Endothelial cell of umbilical vein (primary cell): ENCODE data around the gene MICAL3. TPM values are rescaled to one million over a fixed set of nuclear protein-coding genes. Genes with fewer than 3 reads are reported as not detected.

Experiments
- BruUV-seq: library from RNA; stranded (reverse); fragments of 400-500 nt; replicated peaks from 2 replicates; lab custom pipeline; 2021; lab: Mats Ljungman, UMichigan
- CTCF ChIA-PET: fragments of 300-600, 350-600 bp; sonication (Branson Sonifier 250); formaldehyde crosslinking; loops from one replicate; lab custom pipeline; 2021; ENCODE audit warnings: antibody characterized with exemption, inconsistent platforms; lab: Charles Lee
- POLR2A ChIA-PET: fragments of 300-600, 350-600 bp; sonication (Branson Sonifier 250); formaldehyde crosslinking; loops from one replicate; lab custom pipeline; 2021; ENCODE audit warnings: antibody characterized with exemption, inconsistent platforms; lab: Charles Lee
- DNase-seq: peaks from one replicate; pipeline ENCODE4 v3.0.0-alpha.2; 2011; ENCODE audit warnings: low read depth, low spot score
- FAIRE-seq: peaks from 2 replicates; lab custom pipeline; 2011; peaks lifted over from hg19 to GRCh38; lab: Jason Lieb, UNC
- H2AFZ ChIP-seq: 2 replicates; pipeline ENCODE4 v1.6.0; 2012; ENCODE audit warnings: low read depth, low read length, control low read depth, inconsistent platforms
- H3K27ac ChIP-seq: 2 replicates; pipeline ENCODE4 v1.5.1; 2011; ENCODE audit warnings: low read depth, mild to moderate bottlenecking, control low read depth, low read length, moderate library complexity; ENCODE audit not compliant: insufficient read depth
- H3K27me3 ChIP-seq, 2 experiments: 2 replicates each; pipeline versions ENCODE4 v1.6.0 to v1.6.1; 2011; ENCODE audit warnings: low read length in 2 of 2, mixed read lengths in 1 of 2; ENCODE audit not compliant: control insufficient read depth in 2 of 2, insufficient read depth in 2 of 2
- H3K36me3 ChIP-seq, 2 experiments: 2 replicates in 1 of 2; 3 replicates in 1 of 2; pipeline ENCODE4 v1.5.1; 2011; ENCODE audit warnings: low read length in 2 of 2, mild to moderate bottlenecking in 1 of 2, moderate library complexity in 1 of 2; ENCODE audit not compliant: control insufficient read depth in 2 of 2, insufficient read depth in 2 of 2; ENCODE audit errors: extremely low read depth in 1 of 2
- H3K4me1 ChIP-seq: 3 replicates; pipeline ENCODE4 v1.5.1; 2011; ENCODE audit warnings: mild to moderate bottlenecking, low read length; ENCODE audit not compliant: control insufficient read depth, insufficient read depth; ENCODE audit errors: extremely low read depth
- H3K4me2 ChIP-seq: 2 replicates; pipeline ENCODE4 v1.6.1; 2011; ENCODE audit warnings: low read length, control low read depth, mixed read lengths; ENCODE audit not compliant: insufficient read depth
- H3K4me3 ChIP-seq, 3 experiments: fragments of 200-600 bp in 1 of 3; sonication (generic), shearing (Covaris generic) in 1 of 3; replicated peaks in 1 of 3; 2 replicates each; pipeline ENCODE4 v1.5.1; 2011 to 2016; ENCODE audit warnings: control low read depth in 3 of 3, low read length in 3 of 3, mild to moderate bottlenecking in 2 of 3, inconsistent platforms in 1 of 3, low read depth in 1 of 3, moderate library complexity in 1 of 3; ENCODE audit not compliant: insufficient read depth in 1 of 3
- H3K79me2 ChIP-seq: 2 replicates; pipeline ENCODE4 v1.6.0; 2012; ENCODE audit warnings: low read length, inconsistent platforms; ENCODE audit not compliant: control insufficient read depth, insufficient read depth
- H3K9ac ChIP-seq: replicated peaks from 2 replicates; pipeline ENCODE3; 2011; ENCODE audit warnings: low read length, control low read depth; ENCODE audit not compliant: insufficient read depth; ENCODE audit errors: extremely low read depth
- H3K9me1 ChIP-seq: replicated peaks from 3 replicates; pipeline ENCODE4 v1.6.0; 2011; ENCODE audit warnings: mild to moderate bottlenecking, low read length; ENCODE audit not compliant: control insufficient read depth, insufficient read depth; ENCODE audit errors: extremely low read depth
- H3K9me3 ChIP-seq: replicated peaks from 2 replicates; pipeline ENCODE4 v1.5.1; 2012; ENCODE audit warnings: low read length, inconsistent platforms; ENCODE audit not compliant: control insufficient read depth, insufficient read depth
- H4K20me1 ChIP-seq: replicated peaks from 2 replicates; pipeline ENCODE3; 2011; ENCODE audit warnings: mild to moderate bottlenecking, low read length; ENCODE audit not compliant: control insufficient read depth, insufficient read depth; ENCODE audit errors: extremely low read depth
- EZH2 ChIP-seq: IDR thresholded peaks from 2 replicates; pipeline ENCODE4 v1.6.1; 2012; ENCODE audit warnings: borderline replicate concordance, low read depth, mild to moderate bottlenecking, moderate library complexity, low read length, inconsistent platforms; ENCODE audit not compliant: severe bottlenecking
- FOS ChIP-seq: IDR thresholded peaks from 2 replicates; pipeline ENCODE4 v1.6.1; 2011; ENCODE audit warnings: mild to moderate bottlenecking, low read length, moderate library complexity, borderline replicate concordance; ENCODE audit not compliant: insufficient read depth
- GATA2 ChIP-seq: IDR thresholded peaks from 2 replicates; pipeline ENCODE4 v1.7.0; 2011; ENCODE audit warnings: low read depth, mild to moderate bottlenecking, moderate library complexity, mixed read lengths, low read length; ENCODE audit not compliant: insufficient read length, insufficient read depth
- JUN ChIP-seq: IDR thresholded peaks from 2 replicates; pipeline ENCODE4 v1.6.1; 2011; ENCODE audit warnings: borderline replicate concordance, low read depth; ENCODE audit not compliant: insufficient read length, insufficient read depth
- MYC ChIP-seq: IDR thresholded peaks from one replicate; pipeline ENCODE4 v1.6.1; 2011; ENCODE audit warnings: mild to moderate bottlenecking, low read depth, low read length
- POLR2A ChIP-seq: IDR thresholded peaks from 2 replicates; pipeline ENCODE4 v1.6.1; 2012; ENCODE audit warnings: low read depth, mild to moderate bottlenecking, control low read depth, low read length
- POLR2AphosphoS5 ChIP-seq: IDR thresholded peaks from 2 replicates; pipeline ENCODE4 v1.6.1; 2012; ENCODE audit warnings: low read depth, mild to moderate bottlenecking, control low read depth, low read length, moderate library complexity; ENCODE audit not compliant: insufficient read depth
- dilution Hi-C: fragments of 300-500 bp; cut with MboI; formaldehyde crosslinking; loops from one replicate; pipeline ENCODE4 v1.15.0; 2019; ENCODE audit warnings: low sequenced_read_pairs; ENCODE audit not compliant: extremely low pct_ligation_motif_present
- intact Hi-C: fragments of 100-400 bp; cut with micrococcal nuclease; formaldehyde crosslinking; loops from one replicate; pipeline ENCODE4 v1.10.0; 2022
- polyA plus RNA-seq, 4 experiments: library from polyadenylated mRNA; depleted of rRNA in 3 of 4; stranded (reverse) in 3 of 4; unstranded in 1 of 4; fragments of >200 nt; gene quantifications; 2 replicates each; pipeline versions ENCODE4 v1.2.1 to v1.2.3, GENCODE V29; 2011 to 2012; ENCODE audit warnings: missing spikeins in 1 of 4
- total RNA-seq: library from RNA; stranded (reverse); gene quantifications from 2 replicates; pipeline ENCODE4 v1.2.3, GENCODE V29; 2021
- TF ChIP-seq, protein P1 (sequence below): IDR thresholded peaks from 2 replicates; pipeline ENCODE4 v1.6.1; 2011; ENCODE audit not compliant: insufficient read depth, insufficient read length
- TF ChIP-seq, protein P2 (sequence below), 2 donors: IDR thresholded peaks; 1 replicate in 1 of 2; 2 replicates in 1 of 2; pipeline ENCODE4 v1.5.1; 2011; ENCODE audit warnings: low read length in 2 of 2, mild to moderate bottlenecking in 2 of 2, moderate library complexity in 2 of 2, control low read depth in 1 of 2, inconsistent platforms in 1 of 2, low read depth in 1 of 2; ENCODE audit not compliant: insufficient read depth in 1 of 2; ENCODE audit errors: extremely low read depth in 1 of 2

The MICAL3 gene
- total and polyA plus RNA-seq, 2 donors (not counting 3 experiments of a cell fraction or from before 2014, with no cell fraction given): 14.5 to 63.7 TPM

DNA sequence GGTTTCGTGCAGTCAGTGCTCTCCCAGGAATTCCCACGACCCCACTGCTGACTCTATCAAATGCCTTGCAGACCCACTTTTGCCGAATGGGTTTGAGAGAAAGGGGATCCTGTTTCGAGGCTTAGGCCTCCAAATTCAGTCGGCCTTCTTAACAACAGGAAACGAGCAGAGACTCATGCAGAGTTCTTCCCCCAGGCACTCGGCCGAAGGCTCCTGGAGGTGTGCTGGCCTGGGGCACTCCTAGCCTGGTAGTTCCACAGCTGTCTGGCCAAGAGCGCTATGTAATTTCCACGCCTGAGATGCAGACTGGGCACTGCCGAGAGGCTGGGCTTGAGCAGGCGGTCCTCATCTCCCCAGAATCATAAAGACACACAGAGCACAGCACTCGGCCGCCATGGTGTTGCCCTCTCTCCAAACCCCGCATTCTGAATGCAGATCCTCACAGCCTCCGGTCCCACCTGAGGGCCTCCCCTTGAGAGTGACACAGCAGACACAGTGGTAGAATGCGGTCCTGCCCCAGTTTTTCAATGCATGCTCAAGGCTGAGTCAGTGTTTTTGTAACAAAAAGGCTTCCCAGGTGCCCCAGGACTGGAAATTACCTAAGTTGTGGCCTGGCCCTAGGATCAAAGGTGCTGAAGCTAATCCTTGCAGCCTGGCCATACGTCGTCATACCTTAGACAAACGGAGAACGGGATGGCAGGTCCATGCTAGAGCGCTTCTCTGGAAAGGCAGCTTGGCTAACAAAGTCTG, 219.9 kb downstream of the MICAL3 start:
- no TSS peak for BruUV-seq
- Histone ChIP-seq H3K27me3 (no peaks in the 10 kb centered on the region), H3K36me3 (peaks cover 7 to 19% of the 10 kb centered on the region in 2 experiments), H4K20me1 (no peaks in the 10 kb centered on the region), H3K4me3 (no peak overlapping the region), H3K79me2 (no peaks in the 10 kb centered on the region), H3K4me2 (no peak overlapping the region), H2AFZ (no peak overlapping the region), H3K4me1 (no peaks in the 10 kb centered on the region), H3K9me1 (no peaks in the 10 kb centered on the region), H3K27ac (no peak overlapping the region), H3K9me3 (no peaks in the 10 kb centered on the region), H3K9ac (no peak overlapping the region)
- TF ChIP-seq, protein P1, sequence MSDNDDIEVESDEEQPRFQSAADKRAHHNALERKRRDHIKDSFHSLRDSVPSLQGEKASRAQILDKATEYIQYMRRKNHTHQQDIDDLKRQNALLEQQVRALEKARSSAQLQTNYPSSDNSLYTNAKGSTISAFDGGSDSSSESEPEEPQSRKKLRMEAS: no peak
- TF ChIP-seq POLR2A: no peak
- TF ChIP-seq MYC: no peak
- TF ChIP-seq POLR2AphosphoS5: no peak
- TF ChIP-seq EZH2: no peak
- no peak for TF ChIP-seq GATA2
- TF ChIP-seq, protein P2, sequence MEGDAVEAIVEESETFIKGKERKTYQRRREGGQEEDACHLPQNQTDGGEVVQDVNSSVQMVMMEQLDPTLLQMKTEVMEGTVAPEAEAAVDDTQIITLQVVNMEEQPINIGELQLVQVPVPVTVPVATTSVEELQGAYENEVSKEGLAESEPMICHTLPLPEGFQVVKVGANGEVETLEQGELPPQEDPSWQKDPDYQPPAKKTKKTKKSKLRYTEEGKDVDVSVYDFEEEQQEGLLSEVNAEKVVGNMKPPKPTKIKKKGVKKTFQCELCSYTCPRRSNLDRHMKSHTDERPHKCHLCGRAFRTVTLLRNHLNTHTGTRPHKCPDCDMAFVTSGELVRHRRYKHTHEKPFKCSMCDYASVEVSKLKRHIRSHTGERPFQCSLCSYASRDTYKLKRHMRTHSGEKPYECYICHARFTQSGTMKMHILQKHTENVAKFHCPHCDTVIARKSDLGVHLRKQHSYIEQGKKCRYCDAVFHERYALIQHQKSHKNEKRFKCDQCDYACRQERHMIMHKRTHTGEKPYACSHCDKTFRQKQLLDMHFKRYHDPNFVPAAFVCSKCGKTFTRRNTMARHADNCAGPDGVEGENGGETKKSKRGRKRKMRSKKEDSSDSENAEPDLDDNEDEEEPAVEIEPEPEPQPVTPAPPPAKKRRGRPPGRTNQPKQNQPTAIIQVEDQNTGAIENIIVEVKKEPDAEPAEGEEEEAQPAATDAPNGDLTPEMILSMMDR (IDR thresholded peaks at IDR 0.05; ENCODE audit: extremely low read depth in 1 of 2, insufficient read depth in 1 of 2, low read depth in 1 of 2, low read length in 2 of 2): no peak
- no peak for TF ChIP-seq FOS
- no peak for TF ChIP-seq JUN
- CTCF ChIA-PET: interaction anchor here (1.2 to 2.7 kb wide), 2 partner anchors 62 to 272 kb away, joined by 3 to 7 read pairs; no protein-coding TSS in a partner anchor
- DNase-seq (no peak), FAIRE-seq (no peak)
- POLR2A ChIA-PET: no interaction called here
- intact Hi-C loops (no loop called here), dilution Hi-C loops (no loop called here)
